Mesendoderm (in vitro differentiated cells): ENCODE measurements around the gene RAD50.

Experiments used
- DNase-seq: peaks from one replicate; pipeline ENCODE4 v3.0.0; 2013
- H2AK5ac ChIP-seq: 2 replicates; pipeline ENCODE4 v1.6.1; 2013; ENCODE audit warnings: low read length, inconsistent platforms
- H2BK120ac ChIP-seq: 2 replicates; pipeline ENCODE4 v1.6.1; 2013; ENCODE audit warnings: low read depth, mild to moderate bottlenecking, low read length, moderate library complexity, mixed read lengths
- H2BK15ac ChIP-seq: replicated peaks from 2 replicates; pipeline ENCODE4 v1.6.1; 2013; ENCODE audit warnings: low read depth, mild to moderate bottlenecking, moderate library complexity
- H2BK5ac ChIP-seq: 2 replicates; pipeline ENCODE4 v1.6.1; 2013; ENCODE audit warnings: low read length, inconsistent platforms
- H3K18ac ChIP-seq: 2 replicates; pipeline ENCODE4 v1.6.1; 2013; ENCODE audit warnings: mild to moderate bottlenecking, low read length, mixed read lengths
- H3K23ac ChIP-seq: one replicate; pipeline ENCODE4 v1.6.1; 2013; ENCODE audit warnings: low read length
- H3K27ac ChIP-seq: 2 replicates; pipeline ENCODE4 v1.5.1; 2013; ENCODE audit warnings: low read depth, mild to moderate bottlenecking, inconsistent platforms, low read length, moderate library complexity
- H3K27me3 ChIP-seq: 2 replicates; pipeline ENCODE4 v1.6.1; 2013; ENCODE audit warnings: low read length, control low read depth, mild to moderate bottlenecking, inconsistent platforms; ENCODE audit not compliant: insufficient read depth, poor library complexity
- H3K36me3 ChIP-seq: 2 replicates; pipeline ENCODE4 v1.6.1; 2013; ENCODE audit warnings: low read length, inconsistent platforms; ENCODE audit not compliant: control insufficient read depth, insufficient read depth
- H3K4ac ChIP-seq: one replicate; pipeline ENCODE4 v1.6.1; 2013; ENCODE audit warnings: low read depth, mild to moderate bottlenecking, low read length, moderate library complexity
- H3K4me1 ChIP-seq: 2 replicates; pipeline ENCODE4 v1.6.1; 2013; ENCODE audit warnings: low read depth, low read length, inconsistent platforms; ENCODE audit not compliant: control insufficient read depth
- H3K4me2 ChIP-seq: 2 replicates; pipeline ENCODE4 v1.6.1; 2013; ENCODE audit warnings: low read length
- H3K4me3 ChIP-seq: 2 replicates; pipeline ENCODE4 v1.5.1; 2013; ENCODE audit warnings: mild to moderate bottlenecking, low read length
- H3K56ac ChIP-seq: one replicate; pipeline ENCODE4 v1.6.1; 2013; ENCODE audit warnings: low read length
- H3K79me1 ChIP-seq: 2 replicates; pipeline ENCODE4 v1.6.1; 2013; ENCODE audit warnings: low read length, inconsistent platforms
- H3K79me2 ChIP-seq: 2 replicates; pipeline ENCODE4 v1.6.1; 2013; ENCODE audit warnings: mild to moderate bottlenecking, low read length; ENCODE audit not compliant: control insufficient read depth, insufficient read depth
- H3K9ac ChIP-seq: 2 replicates; pipeline ENCODE4 v1.6.1; 2013; ENCODE audit warnings: low read length, inconsistent platforms
- H4K5ac ChIP-seq: one replicate; pipeline ENCODE4 v1.6.1; 2013; ENCODE audit warnings: low read length
- H4K8ac ChIP-seq: one replicate; pipeline ENCODE4 v1.6.1; 2013; ENCODE audit warnings: low read depth, mild to moderate bottlenecking, control low read depth, low read length, moderate library complexity
- WGBS: extraction: QIAGEN DNeasy Blood & Tissue Kit; methylation state at CpG from one replicate; pipeline ENCODE4 v1.1.7; 2013; ENCODE audit warnings: low lambda C conversion rate, missing lambda C conversion rate; ENCODE audit not compliant: insufficient coverage; ENCODE audit errors: extremely low coverage; 5-methylcytosine and 5-hydroxymethylcytosine counted together

Gene RAD50

DNA sequence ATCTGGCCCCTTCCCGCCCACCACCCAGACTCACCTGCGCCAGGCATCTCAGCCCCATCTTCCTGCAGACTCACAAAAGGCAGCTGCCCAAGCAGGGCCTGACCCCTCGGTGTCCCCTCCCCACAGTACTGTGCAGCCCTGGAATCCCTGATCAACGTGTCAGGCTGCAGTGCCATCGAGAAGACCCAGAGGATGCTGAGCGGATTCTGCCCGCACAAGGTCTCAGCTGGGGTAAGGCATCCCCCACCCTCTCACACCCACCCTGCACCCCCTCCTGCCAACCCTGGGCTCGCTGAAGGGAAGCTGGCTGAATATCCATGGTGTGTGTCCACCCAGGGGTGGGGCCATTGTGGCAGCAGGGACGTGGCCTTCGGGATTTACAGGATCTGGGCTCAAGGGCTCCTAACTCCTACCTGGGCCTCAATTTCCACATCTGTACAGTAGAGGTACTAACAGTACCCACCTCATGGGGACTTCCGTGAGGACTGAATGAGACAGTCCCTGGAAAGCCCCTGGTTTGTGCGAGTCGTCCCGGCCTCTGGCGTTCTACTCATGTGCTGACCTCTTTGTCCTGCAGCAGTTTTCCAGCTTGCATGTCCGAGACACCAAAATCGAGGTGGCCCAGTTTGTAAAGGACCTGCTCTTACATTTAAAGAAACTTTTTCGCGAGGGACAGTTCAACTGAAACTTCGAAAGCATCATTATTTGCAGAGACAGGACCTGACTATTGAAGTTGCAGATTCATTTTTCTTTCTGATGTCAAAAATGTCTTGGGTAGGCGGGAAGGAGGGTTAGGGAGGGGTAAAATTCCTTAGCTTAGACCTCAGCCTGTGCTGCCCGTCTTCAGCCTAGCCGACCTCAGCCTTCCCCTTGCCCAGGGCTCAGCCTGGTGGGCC lies 103.1 kb downstream of the RAD50 start:
- Histone ChIP-seq H3K79me1 (no peaks in the 10 kb centered on the region), H3K36me3 (no peaks in the 10 kb centered on the region), H4K5ac (no peak overlapping the region), H4K8ac (no peak overlapping the region), H2BK15ac (no peak overlapping the region), H3K56ac (no peak overlapping the region), H2BK120ac (no peak overlapping the region), H2AK5ac (no peak overlapping the region), H3K4me2 (no peak overlapping the region), H3K4ac (no peak overlapping the region), H3K18ac (no peak overlapping the region), H2BK5ac (no peak overlapping the region), H3K23ac (no peak overlapping the region), H3K9ac (no peak overlapping the region), H3K79me2 (no peaks in the 10 kb centered on the region), H3K4me3 (no peak overlapping the region), H3K27ac (no peak overlapping the region), H3K4me1 (no peaks in the 10 kb centered on the region), H3K27me3 (peaks cover 6% of the 10 kb centered on the region)
- WGBS: no CpG with 5 or more reads among the region's 23 CpGs
- DNase-seq: no peak

DNA sequence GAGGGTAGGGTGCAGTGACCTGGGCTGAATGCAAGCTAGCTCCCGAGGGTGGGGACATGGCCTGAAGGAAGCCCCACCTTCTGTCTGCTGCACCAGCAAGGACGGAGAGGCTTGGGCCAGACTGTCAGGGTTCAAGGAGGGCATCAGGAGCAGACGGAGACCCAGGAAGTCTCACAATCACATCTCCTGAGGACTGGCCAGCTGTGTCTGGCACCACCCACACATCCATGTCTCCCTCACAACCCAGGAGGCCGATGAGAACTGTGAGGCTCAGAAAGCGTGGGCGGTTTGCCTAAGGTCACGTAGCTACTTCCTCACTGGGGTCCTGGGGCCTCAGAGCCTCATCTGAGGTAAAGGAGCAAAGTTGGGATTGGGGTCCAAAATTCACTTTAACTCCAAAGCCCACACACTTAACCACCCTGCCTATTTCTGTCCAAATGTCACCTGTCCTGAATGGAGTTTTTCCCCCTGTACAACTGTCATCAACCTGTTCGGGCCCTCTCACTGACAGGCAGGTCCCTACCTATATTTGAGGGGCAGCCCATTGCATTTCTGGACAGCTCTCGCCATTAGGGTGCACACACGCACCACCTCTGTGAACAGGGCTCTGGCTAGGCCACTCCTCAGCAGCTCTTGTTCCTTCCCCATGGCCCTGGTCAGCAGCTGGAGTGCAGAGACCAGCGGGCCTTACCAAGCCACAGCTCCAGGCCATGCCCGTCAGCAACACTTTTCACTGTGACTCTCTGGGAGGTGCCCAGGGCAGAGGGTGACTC lies 104.6 kb downstream of the RAD50 start:
- no peak for DNase-seq
- Histone ChIP-seq H3K27me3 (no peaks in the 10 kb centered on the region), H3K18ac (no peak overlapping the region), H3K79me2 (no peaks in the 10 kb centered on the region), H3K79me1 (no peaks in the 10 kb centered on the region), H3K23ac (no peak overlapping the region), H3K4me1 (no peaks in the 10 kb centered on the region), H3K56ac (no peak overlapping the region), H2AK5ac (no peak overlapping the region), H3K9ac (no peak overlapping the region), H4K5ac (no peak overlapping the region), H2BK15ac (no peak overlapping the region), H3K27ac (no peak overlapping the region), H3K4me3 (no peak overlapping the region), H2BK120ac (no peak overlapping the region), H4K8ac (no peak overlapping the region), H2BK5ac (no peak overlapping the region), H3K4me2 (no peak overlapping the region), H3K4ac (no peak overlapping the region), H3K36me3 (no peaks in the 10 kb centered on the region)
- WGBS: no CpG with 5 or more reads among the region's 12 CpGs

DNA sequence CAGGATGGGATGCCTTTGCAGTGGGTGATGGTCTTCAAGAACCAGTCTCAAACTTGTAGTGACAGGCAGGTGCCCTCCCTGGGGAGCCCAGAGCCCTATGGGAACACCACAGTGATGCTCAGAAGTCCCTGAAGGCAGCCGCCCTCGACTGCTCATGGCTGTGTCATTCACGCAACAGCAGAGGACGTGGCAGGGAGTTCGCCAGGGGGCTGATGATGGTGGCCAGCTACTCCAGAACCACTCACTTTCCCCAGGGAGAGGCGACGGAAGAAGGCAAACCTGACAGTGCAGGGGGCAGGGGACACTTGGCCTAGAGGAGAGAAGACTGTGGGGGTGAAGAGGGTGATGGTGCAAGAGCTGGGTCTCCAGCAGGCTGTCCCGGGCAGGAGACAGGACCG lies 105.2 kb downstream of the RAD50 start:
- H3K4me2 ChIP-seq: no peak overlapping the region
- no peak for DNase-seq

DNA sequence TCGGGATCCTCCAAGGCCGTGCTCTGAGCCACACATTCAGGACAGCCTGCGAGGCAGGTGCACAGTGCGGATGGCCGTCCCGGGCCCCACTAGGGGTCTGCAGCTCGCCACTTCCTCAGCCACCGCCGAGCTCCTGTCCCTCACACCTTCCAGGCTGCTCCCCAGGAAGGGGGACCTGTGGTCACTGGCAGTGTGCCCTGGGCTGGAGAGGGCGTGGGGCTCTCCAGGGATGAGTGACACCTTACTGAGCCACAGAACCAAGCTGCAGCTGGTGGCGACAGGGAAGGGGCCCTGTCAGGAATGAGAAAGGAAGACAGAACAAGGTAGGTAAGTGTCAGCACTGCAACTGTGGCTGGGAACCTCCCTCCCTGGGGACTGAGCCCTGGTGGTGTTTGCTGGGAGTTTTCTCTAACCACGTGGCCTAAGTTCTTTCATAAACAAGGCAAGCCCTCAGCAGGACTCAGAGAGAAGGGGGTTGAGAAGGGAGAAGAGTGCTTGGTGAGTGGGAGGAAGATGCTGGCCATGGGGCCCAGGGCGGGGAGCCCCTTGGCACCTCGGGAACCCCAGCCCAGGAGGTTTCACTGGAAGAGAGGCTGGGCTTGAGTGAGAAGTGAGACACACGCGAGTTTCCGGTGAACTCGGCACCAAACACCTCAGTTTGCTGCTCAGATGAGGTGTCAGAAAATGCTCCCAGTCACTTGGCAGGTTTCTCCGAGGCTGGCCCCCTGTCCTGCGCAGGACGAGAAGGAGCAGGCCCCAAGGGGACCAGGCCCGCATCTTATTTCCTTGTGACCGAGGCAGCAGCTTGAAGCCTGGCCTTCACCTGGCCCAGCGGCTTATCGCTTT lies 106.4 kb downstream of the RAD50 start:
- no peak overlapping the region for H2BK15ac ChIP-seq
- no peak overlapping the region for H3K4ac ChIP-seq

More for the DNA sequence above, 105.2 kb downstream of the RAD50 start:
- no peak overlapping the region for H3K56ac ChIP-seq
- H3K4me1 ChIP-seq: no peaks in the 10 kb centered on the region
- no peaks in the 10 kb centered on the region for H3K36me3 ChIP-seq
- H2BK5ac ChIP-seq: no peak overlapping the region
- no peak overlapping the region for H3K18ac ChIP-seq
- no peak overlapping the region for H2BK15ac ChIP-seq
- no peak overlapping the region for H2AK5ac ChIP-seq
- H3K79me2 ChIP-seq: no peaks in the 10 kb centered on the region
- H3K4me3 ChIP-seq: no peak overlapping the region
- no CpG with 5 or more reads among the region's 9 CpGs for WGBS
- no peak overlapping the region for H4K8ac ChIP-seq
- no peak overlapping the region for H3K27ac ChIP-seq
- no peak overlapping the region for H3K4ac ChIP-seq
- H3K27me3 ChIP-seq: no peaks in the 10 kb centered on the region
- H4K5ac ChIP-seq: no peak overlapping the region
- no peak overlapping the region for H2BK120ac ChIP-seq
- H3K9ac ChIP-seq: no peak overlapping the region
- H3K23ac ChIP-seq: no peak overlapping the region
- no peaks in the 10 kb centered on the region for H3K79me1 ChIP-seq

DNA sequence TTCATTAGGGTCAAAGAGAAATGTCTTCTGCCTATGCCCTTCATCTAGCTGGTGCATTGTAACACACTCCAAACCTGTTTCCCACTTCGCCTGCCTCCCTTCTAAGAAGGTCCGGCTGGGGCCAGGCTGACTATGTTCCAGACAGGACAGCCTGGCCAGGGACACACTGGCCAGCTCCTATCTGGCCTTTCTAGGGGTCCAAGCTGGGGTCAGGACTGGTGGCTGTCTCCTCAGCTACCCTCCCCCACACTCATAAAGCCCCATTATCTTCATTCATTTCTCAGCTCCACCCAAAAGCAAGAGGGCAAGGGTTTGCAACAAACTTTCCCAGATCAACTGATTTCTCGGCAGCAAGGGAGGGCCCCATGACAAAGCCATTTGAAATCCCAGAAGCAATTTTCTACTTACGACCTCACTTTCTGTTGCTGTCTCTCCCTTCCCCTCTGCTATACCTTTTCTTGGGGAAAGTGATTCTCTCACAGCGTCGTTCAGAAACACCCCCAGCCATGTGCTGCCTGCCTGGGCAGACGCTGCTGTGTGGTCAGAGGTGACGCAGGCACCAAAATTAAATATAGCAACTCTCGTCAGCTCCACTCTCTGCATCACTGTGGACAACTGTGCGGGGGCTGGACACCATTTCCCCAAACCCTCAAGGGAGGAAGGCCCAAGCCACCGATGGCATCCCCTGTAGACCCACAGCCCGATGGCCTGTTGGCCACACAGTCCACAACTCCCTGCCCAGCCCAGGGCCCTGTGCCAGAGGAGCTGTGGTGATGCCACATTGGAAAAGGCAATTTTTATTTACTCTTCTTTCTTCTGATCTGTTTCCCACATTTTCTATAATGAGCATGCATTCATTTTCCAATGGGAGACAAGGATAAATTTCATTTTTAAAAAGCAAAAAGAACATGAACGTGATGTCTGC lies 107.3 kb downstream of the RAD50 start:
- no peak overlapping the region for H3K4me2 ChIP-seq
- H3K4ac ChIP-seq: no peak overlapping the region
- no CpG with 5 or more reads among the region's 13 CpGs for WGBS
- no peak overlapping the region for H3K4me3 ChIP-seq
- no peak overlapping the region for H2BK5ac ChIP-seq
- H3K79me2 ChIP-seq: no peaks in the 10 kb centered on the region
- no peak overlapping the region for H4K5ac ChIP-seq
- H3K79me1 ChIP-seq: no peaks in the 10 kb centered on the region
- no peak overlapping the region for H2BK15ac ChIP-seq
- H3K23ac ChIP-seq: no peak overlapping the region
- no peak overlapping the region for H3K56ac ChIP-seq
- no peak overlapping the region for H2AK5ac ChIP-seq
- no peak overlapping the region for H4K8ac ChIP-seq
- no peak overlapping the region for H2BK120ac ChIP-seq
- H3K36me3 ChIP-seq: no peaks in the 10 kb centered on the region
- DNase-seq: no peak
- H3K27ac ChIP-seq: no peak overlapping the region
- no peaks in the 10 kb centered on the region for H3K27me3 ChIP-seq
- no peak overlapping the region for H3K9ac ChIP-seq
- H3K4me1 ChIP-seq: no peaks in the 10 kb centered on the region
- H3K18ac ChIP-seq: no peak overlapping the region

More for the DNA sequence above, 106.4 kb downstream of the RAD50 start:
- no peaks in the 10 kb centered on the region for H3K36me3 ChIP-seq
- no peak overlapping the region for H3K4me3 ChIP-seq
- H3K4me1 ChIP-seq: no peaks in the 10 kb centered on the region
- H3K79me1 ChIP-seq: no peaks in the 10 kb centered on the region
- WGBS: no CpG with 5 or more reads among the region's 25 CpGs
- H4K8ac ChIP-seq: no peak overlapping the region
- DNase-seq: peak; percentile 46
- H4K5ac ChIP-seq: no peak overlapping the region
- no peak overlapping the region for H2BK120ac ChIP-seq
- H3K4me2 ChIP-seq: no peak overlapping the region
- H2AK5ac ChIP-seq: no peak overlapping the region
- no peak overlapping the region for H3K23ac ChIP-seq
- H3K27ac ChIP-seq: no peak overlapping the region
- no peaks in the 10 kb centered on the region for H3K27me3 ChIP-seq
- no peak overlapping the region for H2BK5ac ChIP-seq
- no peak overlapping the region for H3K18ac ChIP-seq
- H3K56ac ChIP-seq: no peak overlapping the region
- H3K9ac ChIP-seq: no peak overlapping the region
- no peaks in the 10 kb centered on the region for H3K79me2 ChIP-seq
